22Rv1 (cell line): Measurements from ENCODE around the gene LHPP.
"Not testable (repeated sequence)": the region's sequence is repeated elsewhere in the genome, so short reads cannot be mapped to it uniquely, and the experiment has no call there.

ENCODE experiments used
- H3K27ac ChIP-seq: fragments of 450-650 bp; 2 replicates; pipeline ENCODE4 v1.5.1; 2017
- ZFX ChIP-seq: fragments of 450-650 bp; IDR thresholded peaks from 2 replicates; pipeline ENCODE4 v1.6.1; 2017; ENCODE audit warnings: antibody characterized with exemption, borderline replicate concordance
- TF ChIP-seq, protein P1 (sequence below): fragments of 450-650 bp; IDR thresholded peaks from 2 replicates; pipeline ENCODE4 v1.5.1; 2017; ENCODE audit warnings: mild to moderate bottlenecking

The LHPP gene

GRCh38 chr10:124430077-124430476 lies 31.5 kb upstream of the LHPP start:
- H3K27ac ChIP-seq = no peak overlapping the region
- no peak for TF ChIP-seq ZFX
- TF ChIP-seq, protein P1, sequence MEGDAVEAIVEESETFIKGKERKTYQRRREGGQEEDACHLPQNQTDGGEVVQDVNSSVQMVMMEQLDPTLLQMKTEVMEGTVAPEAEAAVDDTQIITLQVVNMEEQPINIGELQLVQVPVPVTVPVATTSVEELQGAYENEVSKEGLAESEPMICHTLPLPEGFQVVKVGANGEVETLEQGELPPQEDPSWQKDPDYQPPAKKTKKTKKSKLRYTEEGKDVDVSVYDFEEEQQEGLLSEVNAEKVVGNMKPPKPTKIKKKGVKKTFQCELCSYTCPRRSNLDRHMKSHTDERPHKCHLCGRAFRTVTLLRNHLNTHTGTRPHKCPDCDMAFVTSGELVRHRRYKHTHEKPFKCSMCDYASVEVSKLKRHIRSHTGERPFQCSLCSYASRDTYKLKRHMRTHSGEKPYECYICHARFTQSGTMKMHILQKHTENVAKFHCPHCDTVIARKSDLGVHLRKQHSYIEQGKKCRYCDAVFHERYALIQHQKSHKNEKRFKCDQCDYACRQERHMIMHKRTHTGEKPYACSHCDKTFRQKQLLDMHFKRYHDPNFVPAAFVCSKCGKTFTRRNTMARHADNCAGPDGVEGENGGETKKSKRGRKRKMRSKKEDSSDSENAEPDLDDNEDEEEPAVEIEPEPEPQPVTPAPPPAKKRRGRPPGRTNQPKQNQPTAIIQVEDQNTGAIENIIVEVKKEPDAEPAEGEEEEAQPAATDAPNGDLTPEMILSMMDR = no peak

DNA sequence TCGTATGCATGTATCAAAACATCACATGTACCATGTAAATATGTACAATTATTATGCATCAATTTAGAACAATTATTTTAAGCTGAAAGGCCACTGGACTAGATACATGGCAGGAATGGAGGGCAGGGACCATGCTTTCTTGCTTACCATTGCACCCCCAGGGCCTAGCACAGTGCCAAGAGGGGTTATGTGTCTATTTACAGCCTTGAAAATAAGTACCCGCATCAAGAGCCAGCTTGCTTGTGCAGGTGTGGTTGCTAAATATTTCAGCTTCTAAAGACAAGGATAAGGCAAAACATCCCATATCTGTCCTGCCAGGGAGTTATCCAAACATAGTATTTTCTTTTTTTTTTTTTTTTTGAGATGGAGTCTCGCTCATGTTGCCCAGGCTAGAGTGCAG lies 28.2 kb upstream of the LHPP start:
- no peak overlapping the region for H3K27ac ChIP-seq
- no peak for TF ChIP-seq ZFX
- TF ChIP-seq, protein P1 = no peak

GRCh38 chr10:124435683-124436082 lies 25.9 kb upstream of the LHPP start:
- H3K27ac ChIP-seq = not testable (repeated sequence)

GRCh38 chr10:124436191-124436638 lies 25.4 kb upstream of the LHPP start:
- no peak for TF ChIP-seq ZFX
- TF ChIP-seq, protein P1 = no peak
- no peak overlapping the region for H3K27ac ChIP-seq

GRCh38 chr10:124441694-124442093 lies 19.9 kb upstream of the LHPP start:
- H3K27ac ChIP-seq = not testable (repeated sequence)

GRCh38 chr10:124446830-124447750 lies 14.5 kb upstream of the LHPP start:
- H3K27ac ChIP-seq = no peak overlapping the region
- TF ChIP-seq, protein P1 = no peak
- TF ChIP-seq ZFX = no peak

GRCh38 chr10:124447751-124448466 lies 13.7 kb upstream of the LHPP start:
- no peak overlapping the region for H3K27ac ChIP-seq
- TF ChIP-seq, protein P1 = no peak
- TF ChIP-seq ZFX = no peak

- TF ChIP-seq ZFX = no peak
- TF ChIP-seq, protein P1 = no peak
Observed at GRCh38 chr10:124448696-124449169, 12.9 kb upstream of the LHPP start.

More at GRCh38 chr10:124448696-124449169, 12.9 kb upstream of the LHPP start:
- H3K27ac ChIP-seq = 0 out of 2 replicates have a peak overlapping the region, but pooled peaks have one; percentile 4
